Stimulated activated CD8-positive, alpha-beta memory T cell treated with anti-CD3 and anti-CD28 coated beads, Interleukin-7, amount 100 ng/mL, for 1 hour (primary cell): Measurements from ENCODE around the gene ZNF574.
"Not testable (repeated sequence)": the region's sequence is repeated elsewhere in the genome, so short reads cannot be mapped to it uniquely, and the experiment has no call there.

Source experiments
- DNase-seq, 2 donors: peaks; one replicate each; pipeline ENCODE4 v3.0.0-alpha.2; 2020; ENCODE audit warnings: low read depth in 2 of 2

The ZNF574 gene

DNA sequence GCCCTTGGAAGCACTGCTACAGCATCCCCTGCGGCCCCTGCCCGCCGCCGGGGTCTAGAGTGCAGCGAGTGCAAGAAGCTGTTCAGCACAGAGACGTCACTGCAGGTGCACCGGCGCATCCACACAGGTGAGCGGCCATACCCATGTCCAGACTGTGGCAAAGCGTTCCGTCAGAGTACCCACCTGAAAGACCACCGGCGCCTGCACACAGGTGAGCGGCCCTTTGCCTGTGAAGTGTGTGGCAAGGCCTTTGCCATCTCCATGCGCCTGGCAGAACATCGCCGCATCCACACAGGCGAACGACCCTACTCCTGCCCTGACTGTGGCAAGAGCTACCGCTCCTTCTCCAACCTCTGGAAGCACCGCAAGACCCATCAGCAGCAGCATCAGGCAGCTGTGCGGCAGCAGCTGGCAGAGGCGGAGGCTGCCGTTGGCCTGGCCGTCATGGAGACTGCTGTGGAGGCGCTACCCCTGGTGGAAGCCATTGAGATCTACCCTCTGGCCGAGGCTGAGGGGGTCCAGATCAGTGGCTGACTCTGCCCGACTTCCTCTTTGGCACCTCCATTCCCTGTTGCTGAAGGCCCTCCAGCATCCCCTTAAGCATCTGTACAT, 4.9 kb downstream of the ZNF574 start:
- DNase-seq, result no peak

DNA sequence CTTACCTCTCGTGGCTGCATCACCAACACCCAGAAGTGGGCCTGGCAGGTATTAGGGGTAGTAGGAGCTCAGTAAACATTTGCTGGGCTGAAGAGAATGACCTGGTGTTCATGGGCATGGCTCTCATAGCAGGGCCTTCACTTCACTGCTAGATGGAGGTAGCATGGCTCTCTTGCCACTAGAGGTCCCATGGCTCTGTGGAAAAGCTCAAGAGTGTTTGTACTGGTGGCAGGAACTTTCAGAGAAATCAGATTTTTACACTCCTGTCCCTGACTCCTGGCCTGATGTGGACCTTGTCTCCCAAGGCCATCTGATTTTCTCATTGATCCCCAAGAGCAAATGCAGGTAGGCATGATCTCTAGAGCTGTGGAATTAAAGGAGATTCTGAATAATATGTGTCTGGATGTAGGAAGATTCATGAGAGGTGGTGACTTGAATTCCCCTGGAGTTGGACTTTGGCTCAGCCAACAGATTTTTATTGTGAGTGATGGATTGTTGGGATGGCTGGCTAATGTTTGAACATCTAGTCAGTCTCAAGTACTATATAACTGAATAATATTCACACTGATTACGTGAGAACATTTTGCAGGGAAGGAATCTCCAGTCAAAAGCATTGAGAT, 5.7 kb downstream of the ZNF574 start:
- DNase-seq, result no peak

DNA sequence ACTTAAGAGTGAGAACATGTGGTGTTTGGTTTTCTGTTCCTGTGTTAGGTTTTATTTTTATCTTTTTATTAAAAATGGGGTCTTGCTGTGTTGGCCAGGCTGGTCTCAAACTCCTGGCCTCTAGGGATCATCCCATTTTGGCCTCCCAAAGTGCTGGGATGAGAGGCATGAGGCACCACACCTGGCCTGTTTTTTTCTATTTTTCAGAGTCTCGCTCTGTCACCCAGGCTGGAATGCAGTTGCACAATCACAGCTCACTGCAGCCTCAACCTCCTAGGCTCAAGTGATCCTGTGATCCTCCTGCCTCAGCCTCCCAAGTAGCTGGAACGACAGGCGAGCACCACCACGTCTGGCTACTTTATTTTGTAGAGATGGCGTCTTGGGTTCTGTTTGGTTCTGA, 7.6 kb downstream of the ZNF574 start:
- no peak for DNase-seq

DNA sequence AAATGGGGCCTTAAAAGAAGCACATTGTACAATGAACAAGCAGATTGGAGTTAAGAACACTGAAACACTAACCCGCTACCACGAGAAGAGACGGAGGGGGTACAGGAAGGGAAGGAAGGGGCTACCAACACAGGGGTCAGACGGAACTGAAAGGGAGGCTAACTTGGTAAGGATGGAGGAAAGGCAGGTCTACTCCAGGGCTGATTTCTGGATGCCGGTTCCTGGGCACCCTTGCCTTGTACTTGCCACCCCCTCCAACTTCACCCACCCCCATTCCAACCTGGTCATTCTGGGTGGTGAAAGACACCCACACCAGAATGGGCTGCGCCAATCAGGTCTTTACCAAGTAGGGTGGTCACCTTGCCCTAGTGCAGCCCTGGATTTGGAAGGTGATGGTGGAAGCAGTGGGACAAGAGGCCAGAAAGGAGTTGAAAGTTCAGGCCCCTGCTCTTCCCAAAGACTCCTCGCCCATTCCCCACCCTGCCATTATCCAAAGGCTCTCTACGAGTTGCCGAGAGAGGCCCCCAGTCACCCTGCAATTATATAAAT, 10.3 kb downstream of the ZNF574 start:
- DNase-seq, result no peak

DNA sequence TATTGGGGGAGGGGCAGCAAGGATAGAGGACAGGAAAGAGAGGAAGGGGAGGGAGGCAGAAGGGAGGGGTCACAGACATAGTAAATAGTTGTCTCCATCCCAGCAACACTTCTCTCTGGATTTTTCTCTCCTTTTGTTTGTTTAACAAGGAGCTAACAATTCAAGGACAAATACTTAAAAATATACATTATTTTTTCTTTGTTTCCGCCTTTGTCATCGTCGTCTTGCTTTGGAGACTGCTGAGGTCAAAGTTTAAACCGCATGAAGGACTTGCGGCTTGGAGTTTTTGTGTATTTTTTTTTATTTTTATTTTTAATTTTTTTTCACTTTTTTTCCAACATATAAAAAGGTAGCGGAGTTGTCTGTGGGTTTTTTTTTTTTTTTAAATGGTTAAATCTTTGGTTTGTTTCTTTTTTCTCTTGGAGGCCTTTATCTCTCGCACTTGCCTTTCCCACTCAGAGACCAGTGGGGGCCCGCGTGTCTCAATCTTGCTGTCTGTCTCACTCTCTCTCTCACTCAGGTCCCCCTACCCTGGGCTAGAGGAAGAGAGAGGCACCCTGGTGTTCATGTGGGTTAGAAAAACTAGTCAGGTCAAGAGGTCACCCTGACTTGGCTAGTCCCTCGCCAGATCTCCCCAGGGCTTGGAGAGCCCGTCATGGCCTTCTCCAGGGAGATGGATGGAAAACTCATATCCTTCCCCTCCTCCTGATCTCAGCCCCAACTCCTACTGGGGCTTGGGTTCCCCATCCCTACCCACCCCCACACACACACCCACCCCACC, 11.0 kb downstream of the ZNF574 start:
- DNase-seq, result no peak

DNA sequence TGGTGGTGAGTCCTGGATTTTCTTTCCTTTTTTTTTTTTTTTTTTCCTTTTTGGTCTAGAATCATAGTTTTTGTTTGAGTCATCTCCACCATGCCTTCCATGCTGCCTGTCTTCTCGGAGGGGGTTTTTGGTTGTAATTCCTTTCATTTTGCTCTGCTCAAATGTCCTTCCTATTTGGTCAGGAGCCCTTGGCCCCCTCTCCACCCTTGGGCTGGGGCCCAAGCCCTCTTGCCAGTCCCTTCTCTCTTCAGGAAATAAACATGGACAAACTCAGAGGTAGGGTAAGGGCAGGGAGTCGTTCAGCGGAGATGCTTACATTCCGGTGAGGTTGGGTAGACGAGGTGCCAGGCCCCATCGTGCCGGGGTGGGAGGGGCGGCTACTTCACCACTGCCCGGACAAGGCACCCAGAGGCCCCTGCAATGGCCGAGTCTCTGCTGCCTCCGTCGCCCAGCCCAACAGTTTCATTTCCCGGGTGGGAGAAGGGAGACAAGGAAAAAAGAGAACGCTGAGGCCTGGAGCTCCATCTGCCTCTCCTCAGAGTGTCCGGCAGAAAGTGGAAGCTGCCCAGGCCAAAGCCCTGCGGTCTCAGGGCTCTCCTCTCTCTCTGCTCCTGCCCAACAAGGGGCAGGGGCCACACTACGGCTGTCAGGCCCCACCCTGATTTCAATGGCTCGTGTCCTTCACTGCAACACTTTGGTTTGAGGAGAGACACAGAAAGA, 12.7 kb downstream of the ZNF574 start:
- DNase-seq, result no peak

DNA sequence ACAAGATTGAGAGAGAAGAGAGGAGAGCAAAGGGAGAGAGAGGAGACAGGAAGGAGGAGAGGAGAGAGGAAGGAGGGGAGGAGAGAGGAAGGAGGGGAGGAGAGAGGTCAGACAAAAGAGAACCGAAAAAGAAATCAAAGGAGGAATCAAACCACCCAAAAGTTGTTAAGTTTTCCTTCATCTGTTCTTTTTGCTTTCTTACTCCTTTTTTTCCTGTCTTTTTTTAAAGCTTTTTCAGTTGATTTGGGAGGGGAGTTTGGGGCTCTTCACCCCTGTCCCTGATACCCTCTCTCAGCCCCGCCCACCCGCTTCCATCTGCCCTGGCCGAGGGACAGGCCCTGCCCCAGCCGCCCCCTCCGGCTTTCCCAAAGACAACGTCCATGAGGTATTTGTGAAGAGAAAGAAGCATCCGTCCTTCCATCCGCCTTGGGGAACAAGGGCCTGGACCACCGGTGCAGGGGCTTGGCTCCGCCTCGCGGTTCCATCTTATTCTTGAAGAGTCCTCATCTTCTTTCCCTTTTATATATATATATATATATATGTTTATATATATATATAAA, 13.3 kb downstream of the ZNF574 start:
- DNase-seq, result no peak

DNA sequence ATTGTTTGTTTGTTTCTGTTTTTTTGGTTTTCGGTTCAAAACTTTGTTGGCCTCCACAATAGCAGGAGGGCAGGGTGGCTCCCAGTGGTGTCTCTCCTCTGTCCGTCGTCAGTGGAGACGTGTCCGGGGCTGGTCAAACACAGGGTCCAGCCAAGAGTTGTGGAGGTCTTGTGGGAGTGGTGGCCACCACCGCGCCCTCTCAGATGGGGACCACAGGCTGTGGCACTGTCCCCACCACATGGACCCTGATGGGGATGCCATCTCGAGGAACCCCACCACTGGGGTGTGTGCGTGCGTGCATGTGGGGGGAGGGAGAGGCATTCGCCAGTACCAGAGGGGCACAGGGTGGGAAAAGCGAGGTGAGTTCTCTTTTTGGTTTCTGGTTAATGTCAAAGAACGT, 13.8 kb downstream of the ZNF574 start:
- DNase-seq, result no peak

DNA sequence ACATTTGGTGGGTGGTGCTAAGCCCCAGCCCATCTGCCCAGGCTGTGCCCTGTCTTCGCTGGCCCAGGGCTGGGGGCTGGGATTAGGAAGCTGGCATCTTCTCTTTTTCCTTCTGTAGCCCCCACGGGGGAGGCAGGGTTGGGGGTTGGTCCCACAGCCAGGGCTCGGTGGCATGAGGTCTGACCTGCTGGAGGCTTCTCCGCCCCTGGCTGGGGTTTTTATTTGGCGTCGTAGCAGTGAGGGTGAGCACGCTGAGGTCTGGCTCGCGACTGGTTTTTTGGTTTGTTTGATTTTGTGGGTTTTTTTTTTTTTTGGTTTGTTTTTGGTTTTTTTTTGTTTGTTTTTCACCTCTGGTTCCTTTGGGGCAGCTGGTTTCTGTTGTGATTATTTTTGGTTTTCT, 14.7 kb downstream of the ZNF574 start:
- DNase-seq, result no peak

DNA sequence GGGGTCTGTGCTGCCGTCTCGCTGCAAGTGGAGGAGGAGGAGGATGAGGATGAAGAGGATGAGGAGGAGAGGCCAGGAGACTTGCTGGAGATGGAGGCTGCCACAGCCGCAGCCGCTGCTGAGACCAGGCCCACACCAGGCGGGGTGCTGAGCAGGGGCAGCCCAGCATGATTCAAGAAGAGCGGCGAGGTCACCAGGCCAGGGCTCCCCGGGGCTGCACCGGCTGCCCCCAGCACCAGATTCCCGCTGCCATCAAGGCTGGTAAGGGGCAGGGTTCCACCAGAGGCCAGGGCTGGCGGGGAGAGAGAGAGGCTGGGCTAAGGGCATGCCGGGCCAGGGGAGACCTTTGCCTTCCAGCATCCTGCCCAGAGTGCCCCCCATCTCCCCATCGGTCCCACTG, 15.3 kb downstream of the ZNF574 start:
- no peak for DNase-seq

DNA sequence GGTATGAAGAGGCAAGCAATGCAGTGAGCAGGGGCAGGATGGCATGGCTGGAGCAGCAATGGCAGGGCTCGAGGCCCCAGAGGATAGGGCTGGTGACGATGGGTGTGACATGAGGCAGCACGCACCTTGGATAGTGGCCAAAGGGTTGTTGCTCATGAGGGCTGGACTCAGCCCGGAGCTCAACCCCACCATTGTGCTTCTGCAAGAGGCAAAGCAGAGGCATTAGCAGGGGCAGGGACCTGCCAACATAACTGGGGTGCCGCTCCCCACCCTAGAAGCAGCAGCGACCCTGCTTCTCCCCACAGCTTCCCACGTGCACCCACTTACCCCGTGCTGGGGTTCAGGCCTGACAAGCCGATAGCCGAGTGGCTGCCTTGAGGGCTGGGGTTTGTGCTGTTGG, 15.8 kb downstream of the ZNF574 start:
- DNase-seq, result no peak

DNA sequence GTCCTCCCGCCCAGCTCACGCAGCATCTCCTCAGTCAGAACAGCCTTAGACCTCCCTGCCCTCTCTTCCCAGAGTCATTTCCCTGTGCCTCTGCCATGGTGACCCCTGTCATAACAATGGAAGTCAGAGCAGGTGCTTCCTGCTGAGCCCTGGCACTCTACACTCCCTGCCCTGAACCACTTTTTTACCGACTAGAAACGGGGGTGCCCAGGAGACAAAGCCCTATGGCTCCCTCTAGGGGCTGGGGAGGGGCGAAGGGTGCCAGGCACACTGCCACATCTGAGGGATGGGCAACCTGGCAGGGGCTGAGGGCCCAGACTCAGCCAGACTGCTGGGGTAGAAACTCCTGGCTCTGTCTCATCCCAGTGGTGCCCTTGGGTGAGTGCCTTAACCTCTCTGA, 16.4 kb downstream of the ZNF574 start:
- no peak for DNase-seq

DNA sequence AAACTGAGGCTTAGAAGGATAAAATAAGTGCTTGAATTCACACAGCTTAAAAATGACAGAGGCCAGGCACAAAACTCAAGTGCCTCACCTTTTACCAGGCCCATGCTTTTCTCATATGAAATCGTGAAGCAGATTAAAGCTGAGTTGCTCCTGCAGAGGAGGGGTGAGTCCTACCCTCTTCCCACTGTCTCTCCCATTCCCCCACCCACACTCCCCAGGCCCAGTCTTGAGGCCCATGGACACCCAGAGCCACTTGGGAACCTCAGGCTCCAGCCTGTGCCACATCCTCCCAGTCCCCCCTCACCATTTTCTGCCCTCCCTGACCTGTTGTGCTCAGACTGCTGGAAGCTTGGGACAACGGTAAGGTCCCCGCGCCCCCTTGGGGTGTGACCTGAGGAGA, 17.5 kb downstream of the ZNF574 start:
- DNase-seq, result no peak

DNA sequence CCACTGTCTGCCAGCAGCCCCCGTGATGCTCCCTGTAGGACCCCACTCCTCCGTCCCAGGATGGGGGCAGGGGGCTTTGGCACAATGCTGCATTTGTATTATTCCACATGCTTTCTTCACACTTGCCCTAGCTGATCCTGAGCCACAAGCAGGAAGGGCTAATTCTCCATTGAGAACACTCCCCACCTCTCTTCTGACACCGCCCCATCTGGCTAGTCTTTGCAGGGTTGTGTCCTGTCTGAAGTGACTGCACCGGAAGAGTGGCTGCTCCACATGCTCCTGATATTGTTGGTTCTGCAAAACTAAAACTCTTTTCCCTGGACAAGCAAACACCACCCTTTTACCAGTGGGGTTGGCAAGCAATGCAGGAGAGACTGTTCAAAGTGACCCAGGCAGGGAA, 18.0 kb downstream of the ZNF574 start:
- DNase-seq, result no peak

DNA sequence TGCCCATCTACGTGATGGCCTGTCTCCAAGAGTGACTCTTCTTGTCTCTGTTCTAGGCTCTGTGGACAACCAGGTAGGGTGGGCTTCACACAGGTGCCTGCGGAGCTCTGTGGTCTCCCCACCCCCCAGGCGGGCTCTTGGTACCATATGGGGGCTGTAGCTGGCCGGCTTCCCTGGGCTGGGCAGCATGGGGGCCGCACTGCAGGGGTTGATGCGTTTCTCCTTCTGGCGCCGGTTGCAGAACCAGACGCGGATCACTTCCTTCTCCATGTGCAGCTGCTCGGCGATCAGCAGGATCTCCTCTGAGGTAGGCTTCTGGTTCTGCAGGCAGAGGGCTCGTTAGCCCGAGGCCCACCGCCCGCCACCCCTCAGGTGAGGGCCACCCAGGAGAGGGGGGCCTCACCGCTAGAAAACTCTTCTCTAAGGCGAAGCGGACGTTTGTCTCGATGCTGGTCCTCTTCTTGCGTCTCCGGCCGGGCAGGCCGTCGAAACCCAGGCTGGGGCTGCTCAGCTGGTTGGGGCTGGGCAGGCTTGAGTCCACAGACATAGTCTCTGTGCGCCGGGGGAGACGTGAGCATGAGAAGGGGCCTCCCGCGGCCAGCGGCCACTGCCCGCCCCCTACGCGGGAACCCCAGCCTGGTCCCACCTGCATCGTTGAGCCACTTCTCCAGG, 19.3 kb downstream of the ZNF574 start:
- DNase-seq, result no peak

DNA sequence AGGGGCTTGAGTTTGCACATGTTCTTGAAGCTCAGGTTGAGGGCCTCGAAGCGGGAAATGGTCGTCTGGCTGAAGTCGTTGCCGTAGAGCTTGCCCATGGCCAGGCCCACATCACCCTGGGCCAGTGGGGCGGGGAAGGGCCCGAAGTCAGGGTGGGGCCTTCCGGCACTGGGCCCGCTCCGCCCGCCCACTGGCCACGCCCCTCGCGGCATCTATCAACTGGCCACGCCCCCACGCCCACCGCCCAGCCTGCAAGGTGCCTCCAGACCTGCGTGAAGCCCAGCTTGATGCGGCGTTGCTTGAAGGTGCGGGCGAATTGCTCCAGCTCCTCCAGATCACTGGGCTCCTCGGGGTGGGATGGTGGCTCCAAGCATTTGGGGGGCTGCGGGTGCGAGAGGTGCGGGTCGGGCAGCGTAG, 19.9 kb downstream of the ZNF574 start:
- no peak for DNase-seq

DNA sequence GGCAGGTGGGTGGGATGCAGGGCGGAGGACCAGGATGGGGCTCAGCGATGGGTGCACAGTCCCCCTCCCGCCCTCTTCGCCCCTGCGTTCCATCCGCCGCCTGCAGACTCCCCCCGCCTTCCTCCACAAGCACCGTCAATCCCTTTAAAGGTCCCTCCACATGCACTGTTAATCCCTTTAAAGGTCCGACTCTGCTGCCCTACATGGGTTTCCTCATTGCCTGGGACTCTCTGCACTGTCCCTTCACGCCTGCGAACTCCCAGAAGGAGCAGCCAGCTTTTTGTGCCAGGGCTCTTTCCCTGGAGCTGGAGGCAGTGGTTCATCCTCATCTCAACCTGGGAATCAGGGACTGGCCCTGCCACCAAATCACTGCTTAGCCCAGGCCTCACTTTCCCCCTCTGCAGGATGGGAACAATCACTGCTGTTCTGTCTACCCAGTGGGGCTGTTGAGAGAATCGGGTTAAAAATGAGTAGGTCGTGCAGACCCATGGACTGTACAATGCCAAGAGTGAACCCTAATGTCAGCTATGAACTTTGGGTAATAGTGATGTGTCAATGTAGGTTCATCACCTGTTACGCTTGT, 20.4 kb downstream of the ZNF574 start:
- DNase-seq, result no peak

DNA sequence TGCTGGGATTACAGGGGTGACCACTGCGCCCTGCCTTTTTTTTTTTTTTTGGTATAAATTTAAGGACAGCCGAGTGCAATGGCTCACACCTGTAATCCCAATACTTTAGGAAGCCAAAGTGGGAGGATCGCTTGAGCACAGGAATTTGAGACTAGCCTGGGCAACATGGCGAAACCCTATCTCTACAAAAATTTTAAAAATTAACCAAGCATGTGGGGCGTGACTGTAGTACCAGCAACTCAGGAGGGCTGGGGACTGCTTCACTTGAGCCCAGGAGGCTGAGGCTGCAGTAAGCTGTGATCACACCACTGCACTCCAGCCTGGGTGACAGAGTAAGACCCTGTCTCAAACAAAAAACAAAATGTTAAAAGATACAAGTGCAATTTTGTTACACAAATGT, 21.5 kb downstream of the ZNF574 start:
- DNase-seq, result no peak

DNA sequence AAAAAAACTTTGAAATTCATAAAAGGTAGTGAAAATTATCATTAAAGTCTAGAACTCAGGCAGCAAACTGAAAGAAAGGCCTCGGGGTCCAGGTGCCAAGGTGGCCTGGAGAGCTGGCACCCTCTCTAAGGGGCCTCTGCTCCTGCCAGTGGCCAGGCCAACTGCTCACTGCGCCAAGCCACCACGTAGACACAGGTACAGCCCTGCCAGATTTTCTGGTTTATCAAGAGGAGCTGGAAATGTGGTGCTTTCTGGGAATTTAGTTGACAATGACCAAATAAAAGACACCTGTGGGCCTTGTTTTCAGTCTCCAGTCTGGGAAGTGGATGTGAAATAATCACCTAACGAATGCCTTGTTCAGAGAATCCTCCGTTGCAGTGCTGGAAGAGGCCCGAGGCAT, 22.8 kb downstream of the ZNF574 start:
- no peak for DNase-seq

DNA sequence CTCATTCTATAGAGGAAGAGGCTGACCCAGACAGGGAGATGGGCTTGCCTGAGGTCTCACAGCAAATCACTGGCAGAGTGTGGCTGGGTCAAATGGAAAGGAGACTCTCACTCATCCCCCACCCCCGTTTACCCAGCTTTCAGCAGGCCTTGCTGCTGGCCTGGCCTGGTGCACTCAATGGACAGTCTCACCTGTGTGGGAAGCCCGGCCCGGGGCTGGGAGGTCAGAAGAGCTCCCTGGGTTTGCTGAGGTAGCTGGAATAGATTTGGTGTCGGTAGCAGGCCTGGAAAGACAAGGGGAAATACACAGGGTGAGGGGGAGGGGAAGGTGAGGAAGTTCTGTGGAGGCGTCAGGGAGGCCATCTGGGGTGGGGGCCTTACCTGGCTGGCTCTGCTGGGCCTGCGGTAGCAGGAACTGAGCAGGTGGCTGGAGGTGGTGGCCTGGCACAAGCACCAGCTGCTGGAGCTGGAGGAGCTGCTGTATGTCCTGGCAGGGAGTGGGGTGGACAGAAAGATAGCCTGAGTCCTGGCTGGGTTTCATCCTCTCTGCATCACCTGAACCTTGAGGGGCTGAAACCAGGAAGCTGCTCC, 23.5 kb downstream of the ZNF574 start:
- no peak for DNase-seq

DNA sequence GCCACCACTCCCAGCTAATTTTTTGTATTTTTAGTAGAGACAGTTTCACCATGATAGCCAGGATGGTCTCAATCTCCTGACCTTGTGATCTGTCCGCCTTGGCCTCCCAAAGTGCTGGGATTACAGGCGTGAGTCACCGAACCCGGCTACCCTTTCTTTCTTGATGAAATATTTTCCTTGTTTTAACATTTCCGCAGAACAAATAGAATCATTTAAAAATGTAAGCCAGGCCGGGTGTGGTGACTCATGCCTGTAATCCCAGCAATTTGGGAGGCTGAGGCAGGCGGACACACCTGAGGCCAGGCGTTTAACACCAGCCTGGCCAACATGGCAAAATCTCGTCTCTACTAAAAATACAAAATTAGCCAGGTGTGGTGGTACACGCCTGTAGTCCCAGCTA, 24.3 kb downstream of the ZNF574 start:
- not testable (repeated sequence) for DNase-seq
